H1 (cell line): ENCODE measurements around the gene OXSR1. TPM values are rescaled to one million over a fixed set of nuclear protein-coding genes. Genes with fewer than 3 reads are reported as not detected.
"Not testable (repeated sequence)": the region's sequence is repeated elsewhere in the genome, so short reads cannot be mapped to it uniquely, and the experiment has no call there.

Experiments
- CTCF ChIA-PET: fragments of 300-600 bp; sonication (Branson Sonifier 250); formaldehyde crosslinking; loops from one replicate; lab custom pipeline; 2021; ENCODE audit not compliant: partially characterized antibody; lab: Charles Lee
- POLR2A ChIA-PET: fragments of 300-600 bp; sonication (Branson Sonifier 250); formaldehyde crosslinking; loops from one replicate; lab custom pipeline; 2021; ENCODE audit warnings: inconsistent platforms; ENCODE audit not compliant: partially characterized antibody; lab: Charles Lee
- DNase-seq, 2 experiments: peaks; one replicate each; pipeline versions ENCODE4 v3.0.0 to v3.0.0-alpha.2; 2010 to 2022; ENCODE audit warnings: low spot score in 2 of 2, low read depth in 1 of 2, mixed read lengths in 1 of 2
- FAIRE-seq: peaks from 2 replicates; lab custom pipeline; 2011; peaks lifted over from hg19 to GRCh38; lab: Jason Lieb, UNC
- H2AFZ ChIP-seq: 2 replicates; pipeline ENCODE4 v1.8.1; 2012; ENCODE audit warnings: low read length, inconsistent platforms
- H2AK5ac ChIP-seq: 2 replicates; pipeline ENCODE4 v1.6.1; 2013; ENCODE audit warnings: low read depth, low read length
- H2BK120ac ChIP-seq: replicated peaks from 2 replicates; pipeline ENCODE3; 2013; ENCODE audit warnings: low read depth, low read length, inconsistent platforms
- H2BK12ac ChIP-seq: 2 replicates; pipeline ENCODE4 v1.6.1; 2013; ENCODE audit warnings: low read depth, low read length
- H2BK15ac ChIP-seq: 2 replicates; pipeline ENCODE4 v1.6.1; 2013; ENCODE audit warnings: low read length
- H2BK20ac ChIP-seq: 2 replicates; pipeline ENCODE4 v1.6.1; 2013; ENCODE audit warnings: low read length
- H2BK5ac ChIP-seq: 2 replicates; pipeline ENCODE4 v1.6.1; 2013; ENCODE audit warnings: low read depth, low read length
- H3K14ac ChIP-seq: 2 replicates; pipeline ENCODE4 v1.6.1; 2013; ENCODE audit warnings: inconsistent platforms; ENCODE audit not compliant: insufficient read length
- H3K18ac ChIP-seq: 2 replicates; pipeline ENCODE4 v1.6.1; 2013; ENCODE audit warnings: low read length; ENCODE audit errors: extremely low read depth
- H3K23ac ChIP-seq: 2 replicates; pipeline ENCODE4 v1.6.1; 2013; ENCODE audit warnings: inconsistent platforms; ENCODE audit not compliant: insufficient read length
- H3K23me2 ChIP-seq: 2 replicates; pipeline ENCODE4 v1.6.1; 2013; ENCODE audit warnings: low read depth, low read length
- H3K27ac ChIP-seq: 2 replicates; pipeline ENCODE4 v1.6.1; 2011; ENCODE audit warnings: low read depth, low read length, inconsistent platforms
- H3K27me3 ChIP-seq, 4 experiments: replicated peaks in 1 of 4; 1 replicate in 1 of 4; 2 replicates in 3 of 4; pipeline versions ENCODE4 v1.6.1 to v1.8.1; 2011 to 2013; ENCODE audit warnings: low read length in 3 of 4, mild to moderate bottlenecking in 3 of 4, inconsistent platforms in 2 of 4, mixed read lengths in 2 of 4, moderate library complexity in 1 of 4; ENCODE audit not compliant: control insufficient read depth in 3 of 4, insufficient read depth in 3 of 4; ENCODE audit errors: extremely low read depth in 1 of 4
- H3K36me3 ChIP-seq, 4 experiments: 2 replicates each; pipeline versions ENCODE4 v1.6.1 to v1.8.1; 2011 to 2013; ENCODE audit warnings: mild to moderate bottlenecking in 4 of 4, low read length in 3 of 4, moderate library complexity in 2 of 4, control low read depth in 1 of 4, inconsistent platforms in 1 of 4; ENCODE audit not compliant: insufficient read depth in 4 of 4, control insufficient read depth in 2 of 4
- H3K4ac ChIP-seq: replicated peaks from 2 replicates; pipeline ENCODE3; 2013; ENCODE audit warnings: low read length, low read depth, mixed read lengths, inconsistent platforms; ENCODE audit not compliant: insufficient read length
- H3K4me1 ChIP-seq, 4 experiments: replicated peaks in 1 of 4; 1 replicate in 1 of 4; 2 replicates in 3 of 4; pipeline versions ENCODE4 v1.6.1 to v1.8.1; 2011 to 2013; ENCODE audit warnings: low read length in 3 of 4, inconsistent platforms in 2 of 4, mixed read lengths in 1 of 4; ENCODE audit not compliant: insufficient read depth in 4 of 4, control insufficient read depth in 3 of 4
- H3K4me2 ChIP-seq, 2 experiments: 2 replicates each; pipeline versions ENCODE4 v1.6.1 to v1.8.1; 2011 to 2013; ENCODE audit warnings: low read depth in 2 of 2, low read length in 2 of 2, control low read depth in 1 of 2, inconsistent platforms in 1 of 2, mild to moderate bottlenecking in 1 of 2; ENCODE audit not compliant: insufficient read depth in 1 of 2
- H3K4me3 ChIP-seq, 4 experiments: fragments of 200-600, 300-600 bp in 1 of 4; sonication (generic), shearing (Covaris generic), sonication (Bioruptor Twin) in 1 of 4; 2 replicates each; pipeline versions ENCODE4 v1.5.1 to v1.8.1; 2011 to 2016; ENCODE audit warnings: low read length in 4 of 4, low read depth in 3 of 4, control low read depth in 2 of 4, inconsistent platforms in 2 of 4, mild to moderate bottlenecking in 2 of 4, mixed read lengths in 1 of 4, moderate library complexity in 1 of 4; ENCODE audit not compliant: insufficient read depth in 2 of 4; ENCODE audit errors: extremely low read depth in 1 of 4
- H3K56ac ChIP-seq: replicated peaks from 2 replicates; pipeline ENCODE3; 2013; ENCODE audit warnings: low read depth, mild to moderate bottlenecking, mixed read lengths, low read length, inconsistent platforms; ENCODE audit not compliant: insufficient read length
- H3K79me1 ChIP-seq: 2 replicates; pipeline ENCODE4 v1.6.1; 2013; ENCODE audit warnings: low read depth, low read length, control low read depth
- H3K79me2 ChIP-seq, 2 experiments: 2 replicates each; pipeline versions ENCODE4 v1.6.1 to v1.8.1; 2012 to 2013; ENCODE audit warnings: low read length in 2 of 2, mild to moderate bottlenecking in 2 of 2, inconsistent platforms in 1 of 2; ENCODE audit not compliant: insufficient read depth in 2 of 2, control insufficient read depth in 1 of 2
- H3K9ac ChIP-seq, 4 experiments: replicated peaks in 1 of 4; 1 replicate in 1 of 4; 2 replicates in 3 of 4; pipeline versions ENCODE4 v1.6.1 to v1.8.1; 2011 to 2013; ENCODE audit warnings: low read depth in 3 of 4, low read length in 3 of 4, control low read depth in 2 of 4, mild to moderate bottlenecking in 2 of 4, moderate library complexity in 2 of 4, inconsistent platforms in 1 of 4; ENCODE audit errors: extremely low read depth in 1 of 4
- H3K9me3 ChIP-seq, 2 experiments: 2 replicates each; pipeline versions ENCODE4 v1.6.1 to v1.8.1; 2012 to 2013; ENCODE audit warnings: mild to moderate bottlenecking in 2 of 2, moderate library complexity in 2 of 2, control low read depth in 1 of 2, inconsistent platforms in 1 of 2, low read depth in 1 of 2, low read length in 1 of 2, mixed read lengths in 1 of 2; ENCODE audit not compliant: insufficient read depth in 2 of 2
- H4K20me1 ChIP-seq, 2 experiments: replicated peaks in 1 of 2; 2 replicates each; pipeline versions ENCODE3 to v1.8.1; 2011 to 2013; ENCODE audit warnings: inconsistent platforms in 2 of 2, low read length in 2 of 2, mild to moderate bottlenecking in 1 of 2; ENCODE audit not compliant: insufficient read depth in 2 of 2, control insufficient read depth in 1 of 2
- H4K5ac ChIP-seq: 2 replicates; pipeline ENCODE4 v1.6.1; 2013; ENCODE audit warnings: low read length, low read depth, mixed read lengths, inconsistent platforms; ENCODE audit not compliant: insufficient read length
- H4K8ac ChIP-seq: 2 replicates; pipeline ENCODE4 v1.8.0; 2013; ENCODE audit warnings: mild to moderate bottlenecking, moderate library complexity, low read length, inconsistent platforms; ENCODE audit not compliant: insufficient read depth; ENCODE audit errors: extremely low read depth
- H4K91ac ChIP-seq: replicated peaks from 2 replicates; pipeline ENCODE3; 2013; ENCODE audit warnings: low read length, mixed read lengths, inconsistent platforms; ENCODE audit not compliant: insufficient read length
- WGBS, 2 experiments: shearing (Covaris generic) in 1 of 2; methylation state at CpG; one replicate each; pipeline versions ENCODE4 v1.1.6 to v1.1.7; 2013 to 2015; ENCODE audit warnings: low lambda C conversion rate in 2 of 2, mixed read lengths in 2 of 2, inconsistent platforms in 1 of 2, low coverage in 1 of 2, missing lambda C conversion rate in 1 of 2; ENCODE audit not compliant: insufficient replicate concordance in 2 of 2, insufficient coverage in 1 of 2, insufficient read length in 1 of 2; ENCODE audit errors: extremely low coverage in 1 of 2, missing lambda C conversion rate in 1 of 2; 5-methylcytosine and 5-hydroxymethylcytosine counted together
- polyA plus RNA-seq, 7 experiments: library from polyadenylated mRNA; depleted of rRNA in 3 of 7; stranded (reverse) in 5 of 7; unstranded in 2 of 7; fragments of >200 nt in 5 of 7; fragments of 200-250 nt in 2 of 7; gene quantifications; 1 replicate in 5 of 7; 2 replicates in 1 of 7; 4 replicates in 1 of 7; pipeline versions ENCODE4 v1.2.1 to v1.2.3, GENCODE V29; 2011 to 2013; ENCODE audit warnings: missing spikeins in 2 of 7, mixed read lengths in 2 of 7
- total RNA-seq: library from RNA; stranded (reverse); fragmentation: NEBNext Ultra II Directional; extraction: Animal tissue kit (Norgen Biotek cat#: 25700); gene quantifications from 2 replicates; pipeline ENCODE4 v1.2.1, GENCODE V29; 2021

Gene OXSR1
- total and polyA plus RNA-seq, 2 of the 8 experiments (the other 6 are each of a cell fraction or from before 2014, with no cell fraction given), result 25.1 to 47.0 TPM

DNA sequence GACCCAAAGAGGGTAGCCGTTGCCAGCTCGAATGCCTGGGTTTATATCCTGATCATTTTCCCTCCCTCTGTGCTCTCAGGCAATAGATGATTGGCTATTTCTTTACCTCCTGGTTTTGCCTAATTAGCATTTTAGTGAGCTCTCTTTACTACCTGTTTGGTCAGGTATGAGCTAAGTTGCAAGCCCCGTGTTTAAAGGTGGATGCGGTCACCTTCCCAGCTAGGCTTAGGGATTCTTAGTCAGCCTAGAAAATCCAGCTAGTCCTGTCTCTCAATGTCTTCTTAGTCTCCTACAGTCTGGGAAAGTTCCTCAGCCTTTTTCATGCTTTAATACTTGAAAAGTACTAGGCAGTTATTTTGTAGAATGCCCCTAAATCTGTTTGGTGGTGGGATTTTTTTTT is 131.7 kb downstream of the OXSR1 start:
- WGBS, 2 experiments, result 85% methylated on average over 4 of the region's 4 CpGs; no CpG with 5 or more reads in 1 of the 2 experiments
- not testable (repeated sequence) for H2BK120ac ChIP-seq, H4K8ac ChIP-seq, H2AFZ ChIP-seq, H3K27ac ChIP-seq, H3K79me2 ChIP-seq, FAIRE-seq, H2BK12ac ChIP-seq, H3K4me2 ChIP-seq, H3K27me3 ChIP-seq, DNase-seq, H3K23ac ChIP-seq, H4K91ac ChIP-seq, H4K5ac ChIP-seq, H3K9me3 ChIP-seq, H3K79me1 ChIP-seq, H3K56ac ChIP-seq, H3K36me3 ChIP-seq, H3K4ac ChIP-seq, H2BK5ac ChIP-seq, H3K4me3 ChIP-seq, H2AK5ac ChIP-seq, H2BK15ac ChIP-seq, H3K23me2 ChIP-seq, H2BK20ac ChIP-seq, H4K20me1 ChIP-seq, H3K18ac ChIP-seq, H3K4me1 ChIP-seq, H3K9ac ChIP-seq, H3K14ac ChIP-seq
- ChIA-PET POLR2A (interaction anchor here (1.2 to 1.4 kb wide), 3 partner anchors 132 to 199 kb away, joined by 3 to 5 read pairs (median 3); partner anchors contain the start of genes EXOG and OXSR1), CTCF (interaction anchor here (0.7 to 4.7 kb wide), 13 partner anchors 8 to 183 kb away, joined by 3 to 41 read pairs (median 5); partner anchors contain the start of gene SLC22A14)
